HEK293 (cell line): ENCODE data around the gene ARHGDIB.

Experiments
- ZNF221 ChIP-seq: fragments of 450-650 bp; formaldehyde crosslinking; IDR thresholded peaks from 2 replicates; pipeline ENCODE4 v1.5.1; 2017; ENCODE audit warnings: missing biosample characterization, missing genetic modification characterization, borderline replicate concordance
- ZNF600 ChIP-seq: fragments of 450-650 bp; formaldehyde crosslinking; IDR thresholded peaks from 2 replicates; pipeline ENCODE4 v1.5.1; 2016; ENCODE audit warnings: missing biosample characterization, missing genetic modification characterization
- TF ChIP-seq, protein P1 (sequence below): fragments of 450-650 bp; formaldehyde crosslinking; IDR thresholded peaks from 2 replicates; pipeline ENCODE4 v1.5.1; 2016; ENCODE audit warnings: missing biosample characterization, missing genetic modification characterization

DNA sequence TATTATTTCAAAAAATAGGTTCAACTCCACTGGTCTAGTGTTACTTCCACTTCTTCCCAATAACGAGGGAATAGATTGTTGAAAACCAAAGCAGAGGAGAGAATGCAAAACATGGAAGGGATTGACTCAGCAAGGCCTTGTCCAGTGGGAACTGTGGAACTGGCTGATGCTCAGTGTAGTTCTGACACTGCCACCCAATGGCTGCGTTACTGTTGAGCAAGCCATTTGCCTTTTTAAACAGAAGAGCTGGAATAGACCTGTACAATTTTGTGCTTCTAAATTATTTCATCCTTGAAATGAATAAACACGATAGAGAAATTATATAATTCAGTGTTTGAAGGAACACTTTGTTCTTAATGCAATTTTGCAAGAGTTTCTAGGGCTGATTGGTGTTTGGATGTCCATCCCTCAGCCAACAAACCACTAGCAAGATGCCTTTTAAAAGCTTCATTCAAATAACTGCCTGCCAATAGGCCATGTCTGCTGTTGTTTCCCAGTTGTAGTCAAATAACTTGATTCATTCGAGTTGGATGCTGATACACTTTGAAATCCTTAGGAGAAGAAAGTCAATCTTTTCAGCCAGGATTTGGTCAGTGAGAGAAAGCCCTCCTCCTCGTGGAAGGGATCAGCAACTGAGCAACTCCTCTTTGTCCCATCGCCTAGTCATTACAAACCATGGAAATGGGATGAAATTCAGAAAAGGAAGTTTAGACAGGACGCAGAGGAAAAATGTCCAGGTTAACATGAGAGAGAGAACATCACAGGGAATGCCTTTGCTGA, 68.5 kb downstream of the ARHGDIB start:
- TF ChIP-seq, protein P1, sequence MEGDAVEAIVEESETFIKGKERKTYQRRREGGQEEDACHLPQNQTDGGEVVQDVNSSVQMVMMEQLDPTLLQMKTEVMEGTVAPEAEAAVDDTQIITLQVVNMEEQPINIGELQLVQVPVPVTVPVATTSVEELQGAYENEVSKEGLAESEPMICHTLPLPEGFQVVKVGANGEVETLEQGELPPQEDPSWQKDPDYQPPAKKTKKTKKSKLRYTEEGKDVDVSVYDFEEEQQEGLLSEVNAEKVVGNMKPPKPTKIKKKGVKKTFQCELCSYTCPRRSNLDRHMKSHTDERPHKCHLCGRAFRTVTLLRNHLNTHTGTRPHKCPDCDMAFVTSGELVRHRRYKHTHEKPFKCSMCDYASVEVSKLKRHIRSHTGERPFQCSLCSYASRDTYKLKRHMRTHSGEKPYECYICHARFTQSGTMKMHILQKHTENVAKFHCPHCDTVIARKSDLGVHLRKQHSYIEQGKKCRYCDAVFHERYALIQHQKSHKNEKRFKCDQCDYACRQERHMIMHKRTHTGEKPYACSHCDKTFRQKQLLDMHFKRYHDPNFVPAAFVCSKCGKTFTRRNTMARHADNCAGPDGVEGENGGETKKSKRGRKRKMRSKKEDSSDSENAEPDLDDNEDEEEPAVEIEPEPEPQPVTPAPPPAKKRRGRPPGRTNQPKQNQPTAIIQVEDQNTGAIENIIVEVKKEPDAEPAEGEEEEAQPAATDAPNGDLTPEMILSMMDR (tag by site-specific recombination): no peak
- TF ChIP-seq ZNF221 (tag by site-specific recombination): no peak
- TF ChIP-seq ZNF600: no peak
